GM12878 (cell line): Measurements from ENCODE around the gene SNRPA. TPM values are rescaled to one million over a fixed set of nuclear protein-coding genes. Genes with fewer than 3 reads are reported as not detected.
A peak's percentile ranks its signal among the peaks of the same experiment; 100 is the strongest.

ENCODE experiments used
- ATAC-seq: fragments of 200-7000 bp; cut with Tn5 transposase; 3 replicates; pipeline ENCODE4 v1.9.1; 2020; ENCODE audit warnings: mild to moderate bottlenecking, moderate library complexity
- BruUV-seq: library from RNA; stranded (reverse); fragments of 400-500 nt; replicated peaks from 2 replicates; lab custom pipeline; 2021; lab: Mats Ljungman, UMichigan
- CTCF ChIA-PET: fragments of 300-600 bp; sonication (Branson Sonifier 250); formaldehyde crosslinking; extraction: SDS; loops from one replicate; lab custom pipeline; 2021; ENCODE audit warnings: inconsistent platforms; lab: Yijun Ruan, JAX
- POLR2A ChIA-PET: fragments of 350-600 bp; formaldehyde crosslinking; extraction: SDS; loops from one replicate; lab custom pipeline; 2021; ENCODE audit warnings: inconsistent platforms; lab: Charles Lee
- RAD21 ChIA-PET: fragments of 300-600 bp; sonication (Branson Sonifier 250); formaldehyde crosslinking; loops from one replicate; lab custom pipeline; 2023; ENCODE audit warnings: antibody characterized with exemption; ENCODE audit not compliant: unreplicated experiment; lab: Charles Lee
- SMC1A ChIA-PET: fragments of 300-600 bp; sonication (Branson Sonifier 250); formaldehyde crosslinking; loops from one replicate; lab custom pipeline; 2023; ENCODE audit not compliant: unreplicated experiment, uncharacterized antibody; lab: Charles Lee
- DNase-seq: peaks from one replicate; pipeline ENCODE4 v3.0.0-alpha.2; 2011; ENCODE audit warnings: low read depth, low spot score
- FAIRE-seq: peaks from 3 replicates; lab custom pipeline; 2011; peaks lifted over from hg19 to GRCh38; lab: Jason Lieb, UNC
- H2AFZ ChIP-seq: 2 replicates; pipeline ENCODE4 v1.6.0; 2011; ENCODE audit warnings: low read depth, low read length, control low read depth; ENCODE audit not compliant: control insufficient read depth
- H3K27ac ChIP-seq: 2 replicates; pipeline ENCODE4 v1.5.1; 2011; ENCODE audit warnings: control low read depth; ENCODE audit not compliant: control insufficient read depth, insufficient read depth
- H3K27me3 ChIP-seq, 2 experiments: replicated peaks in 1 of 2; 2 replicates each; pipeline versions ENCODE4 v1.6.0 to v1.6.1; 2011; ENCODE audit warnings: low read length in 1 of 2; ENCODE audit not compliant: control insufficient read depth in 2 of 2, insufficient read depth in 2 of 2
- H3K36me3 ChIP-seq, 2 experiments: 2 replicates each; pipeline ENCODE4 v1.5.1; 2011; ENCODE audit warnings: low read length in 1 of 2; ENCODE audit not compliant: control insufficient read depth in 2 of 2, insufficient read depth in 2 of 2
- H3K4me1 ChIP-seq: 2 replicates; pipeline ENCODE4 v1.6.1; 2011; ENCODE audit warnings: mild to moderate bottlenecking, low read length, moderate library complexity, mixed read lengths; ENCODE audit not compliant: control insufficient read depth, insufficient read depth
- H3K4me2 ChIP-seq: 2 replicates; pipeline ENCODE4 v1.6.0; 2011; ENCODE audit warnings: control low read depth; ENCODE audit not compliant: control insufficient read depth, insufficient read depth
- H3K4me3 ChIP-seq: fragments of 200-600 bp; sonication (generic); 2 replicates; pipeline ENCODE4 v1.5.1; 2016
- H3K79me2 ChIP-seq: 2 replicates; pipeline ENCODE4 v1.6.0; 2011; ENCODE audit warnings: low read length; ENCODE audit not compliant: control insufficient read depth, insufficient read depth
- H3K9ac ChIP-seq: 2 replicates; pipeline ENCODE4 v1.8.0; 2011; ENCODE audit warnings: low read length, control low read depth, mixed read lengths; ENCODE audit not compliant: control insufficient read depth, insufficient read depth
- H3K9me3 ChIP-seq: replicated peaks from 3 replicates; pipeline ENCODE4 v1.5.1; 2011; ENCODE audit warnings: mild to moderate bottlenecking, low read length; ENCODE audit not compliant: control insufficient read depth, insufficient read depth
- H4K20me1 ChIP-seq: 2 replicates; pipeline ENCODE4 v1.6.0; 2011; ENCODE audit not compliant: control insufficient read depth, insufficient read depth
- CBX3 ChIP-seq: fragments of 200-600 bp; sonication (generic); IDR thresholded peaks from 2 replicates; pipeline ENCODE4 v1.6.1; 2016; ENCODE audit warnings: low read depth, borderline replicate concordance
- CHD2 ChIP-seq: IDR thresholded peaks from 2 replicates; pipeline ENCODE4 v1.6.1; 2011; ENCODE audit warnings: low read depth, low read length, improper control_type of control experiment, borderline replicate concordance
- EGR1 ChIP-seq, 2 experiments: IDR thresholded peaks; 1 replicate in 1 of 2; 2 replicates in 1 of 2; pipeline ENCODE4 v1.6.1; 2011 to 2012; ENCODE audit warnings: low read depth in 2 of 2, low read length in 2 of 2, borderline replicate concordance in 1 of 2, mild to moderate bottlenecking in 1 of 2, moderate library complexity in 1 of 2
- GATAD2B ChIP-seq: fragments of 450-650 bp; conservative IDR thresholded peaks from 2 replicates; pipeline ENCODE4 v1.6.1; 2017; ENCODE audit warnings: low read depth, mild to moderate bottlenecking, moderate library complexity
- HDAC2 ChIP-seq: fragments of 200-600 bp; sonication (generic); IDR thresholded peaks from 2 replicates; pipeline ENCODE4 v1.6.1; 2017
- JUNB ChIP-seq: IDR thresholded peaks from 2 replicates; pipeline ENCODE4 v1.6.1; 2016; ENCODE audit warnings: antibody characterized with exemption, mild to moderate bottlenecking
- MYB ChIP-seq: fragments of 150-350 bp; IDR thresholded peaks from 2 replicates; pipeline ENCODE4 v1.6.1; 2014; ENCODE audit warnings: mild to moderate bottlenecking, low read depth, low read length, borderline replicate concordance
- POU2F2 ChIP-seq: IDR thresholded peaks from 3 replicates; pipeline ENCODE4 v1.6.1; 2011; ENCODE audit warnings: low read depth, mild to moderate bottlenecking, low read length, borderline replicate concordance
- RBBP5 ChIP-seq: fragments of 200-600 bp; sonication (generic); conservative IDR thresholded peaks from 2 replicates; pipeline ENCODE4 v1.6.1; 2016
- ZNF207 ChIP-seq: fragments of 450-650 bp; IDR thresholded peaks from 2 replicates; pipeline ENCODE4 v1.6.1; 2014; ENCODE audit warnings: antibody characterized with exemption, mild to moderate bottlenecking, borderline replicate concordance
- ZNF24 ChIP-seq: fragments of 450-650 bp; IDR thresholded peaks from 2 replicates; pipeline ENCODE4 v1.6.1; 2017; ENCODE audit warnings: antibody characterized with exemption, mild to moderate bottlenecking
- ZNF274 ChIP-seq: IDR thresholded peaks from one replicate; pipeline ENCODE4 v1.8.0; 2011; ENCODE audit not compliant: insufficient read length, insufficient read depth
- ZNF622 ChIP-seq: fragments of 450-650 bp; IDR thresholded peaks from 2 replicates; pipeline ENCODE4 v1.6.1; 2017; ENCODE audit warnings: mild to moderate bottlenecking, inconsistent platforms
- WGBS: methylation state at CpG from one replicate; pipeline ENCODE4 v1.1.6; 2016; ENCODE audit warnings: low lambda C conversion rate; ENCODE audit not compliant: insufficient replicate concordance, insufficient coverage; ENCODE audit errors: missing lambda C conversion rate; 5-methylcytosine and 5-hydroxymethylcytosine counted together
- in situ Hi-C: fragments of 300-500 bp; cut with MboI; formaldehyde crosslinking; loops from 9 replicates; pipeline ENCODE4 v1.14.3; 2018; ENCODE audit warnings: mixed read lengths
- intact Hi-C: fragments of 100-400 bp; cut with micrococcal nuclease; formaldehyde crosslinking; loops from one replicate; pipeline ENCODE4 v1.14.2; 2022; ENCODE audit not compliant: unreplicated experiment
- polyA plus RNA-seq, 11 experiments: library from polyadenylated mRNA; depleted of rRNA in 4 of 11; unstranded in 6 of 11; stranded (reverse) in 5 of 11; fragments of >200 nt; fragmentation: Nextera tagmentation in 4 of 11; fragmentation: Illumina TruSeq in 1 of 11; extraction: Ambion mirVana in 4 of 11; extraction: Trizol in 1 of 11; gene quantifications; 1 replicate in 1 of 11; 2 replicates in 10 of 11; pipeline versions ENCODE4 v1.2.1 to v1.2.3, GENCODE V29; 2011 to 2016; ENCODE audit warnings: inconsistent platforms in 2 of 11, missing spikeins in 2 of 11, low read depth in 1 of 11
- total RNA-seq, 4 experiments: library from RNA; depleted of rRNA in 3 of 4; stranded (reverse); fragments of >200 nt in 3 of 4; fragmentation: Illumina TruSeq in 1 of 4; extraction: Trizol in 1 of 4; gene quantifications; 2 replicates each; pipeline versions ENCODE4 v1.2.1 to v1.2.3, GENCODE V29; 2013 to 2021
- TF ChIP-seq, protein P1 (sequence below): fragments of 450-650 bp; IDR thresholded peaks from 2 replicates; pipeline ENCODE4 v1.6.1; 2018; ENCODE audit warnings: mild to moderate bottlenecking, low read depth, moderate library complexity; ENCODE audit not compliant: partially characterized antibody
- TF ChIP-seq, protein P2 (sequence below): fragments of 450-650 bp; IDR thresholded peaks from 2 replicates; pipeline ENCODE4 v1.6.1; 2016; ENCODE audit warnings: mild to moderate bottlenecking, moderate library complexity, borderline replicate concordance

Gene SNRPA
- total and polyA plus RNA-seq, 10 of the 15 experiments (the other 5 are each of a cell fraction or from before 2014, with no cell fraction given): 14.8 to 299 (median 202) TPM

- TF ChIP-seq, protein P1, sequence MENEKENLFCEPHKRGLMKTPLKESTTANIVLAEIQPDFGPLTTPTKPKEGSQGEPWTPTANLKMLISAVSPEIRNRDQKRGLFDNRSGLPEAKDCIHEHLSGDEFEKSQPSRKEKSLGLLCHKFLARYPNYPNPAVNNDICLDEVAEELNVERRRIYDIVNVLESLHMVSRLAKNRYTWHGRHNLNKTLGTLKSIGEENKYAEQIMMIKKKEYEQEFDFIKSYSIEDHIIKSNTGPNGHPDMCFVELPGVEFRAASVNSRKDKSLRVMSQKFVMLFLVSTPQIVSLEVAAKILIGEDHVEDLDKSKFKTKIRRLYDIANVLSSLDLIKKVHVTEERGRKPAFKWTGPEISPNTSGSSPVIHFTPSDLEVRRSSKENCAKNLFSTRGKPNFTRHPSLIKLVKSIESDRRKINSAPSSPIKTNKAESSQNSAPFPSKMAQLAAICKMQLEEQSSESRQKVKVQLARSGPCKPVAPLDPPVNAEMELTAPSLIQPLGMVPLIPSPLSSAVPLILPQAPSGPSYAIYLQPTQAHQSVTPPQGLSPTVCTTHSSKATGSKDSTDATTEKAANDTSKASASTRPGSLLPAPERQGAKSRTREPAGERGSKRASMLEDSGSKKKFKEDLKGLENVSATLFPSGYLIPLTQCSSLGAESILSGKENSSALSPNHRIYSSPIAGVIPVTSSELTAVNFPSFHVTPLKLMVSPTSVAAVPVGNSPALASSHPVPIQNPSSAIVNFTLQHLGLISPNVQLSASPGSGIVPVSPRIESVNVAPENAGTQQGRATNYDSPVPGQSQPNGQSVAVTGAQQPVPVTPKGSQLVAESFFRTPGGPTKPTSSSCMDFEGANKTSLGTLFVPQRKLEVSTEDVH: no peak
- TF ChIP-seq JUNB (no peak), ZNF24 (no peak)
These were observed 37.1 kb upstream of the SNRPA start (continued) for GRCh38 chr19:40713939-40714338.

DNA sequence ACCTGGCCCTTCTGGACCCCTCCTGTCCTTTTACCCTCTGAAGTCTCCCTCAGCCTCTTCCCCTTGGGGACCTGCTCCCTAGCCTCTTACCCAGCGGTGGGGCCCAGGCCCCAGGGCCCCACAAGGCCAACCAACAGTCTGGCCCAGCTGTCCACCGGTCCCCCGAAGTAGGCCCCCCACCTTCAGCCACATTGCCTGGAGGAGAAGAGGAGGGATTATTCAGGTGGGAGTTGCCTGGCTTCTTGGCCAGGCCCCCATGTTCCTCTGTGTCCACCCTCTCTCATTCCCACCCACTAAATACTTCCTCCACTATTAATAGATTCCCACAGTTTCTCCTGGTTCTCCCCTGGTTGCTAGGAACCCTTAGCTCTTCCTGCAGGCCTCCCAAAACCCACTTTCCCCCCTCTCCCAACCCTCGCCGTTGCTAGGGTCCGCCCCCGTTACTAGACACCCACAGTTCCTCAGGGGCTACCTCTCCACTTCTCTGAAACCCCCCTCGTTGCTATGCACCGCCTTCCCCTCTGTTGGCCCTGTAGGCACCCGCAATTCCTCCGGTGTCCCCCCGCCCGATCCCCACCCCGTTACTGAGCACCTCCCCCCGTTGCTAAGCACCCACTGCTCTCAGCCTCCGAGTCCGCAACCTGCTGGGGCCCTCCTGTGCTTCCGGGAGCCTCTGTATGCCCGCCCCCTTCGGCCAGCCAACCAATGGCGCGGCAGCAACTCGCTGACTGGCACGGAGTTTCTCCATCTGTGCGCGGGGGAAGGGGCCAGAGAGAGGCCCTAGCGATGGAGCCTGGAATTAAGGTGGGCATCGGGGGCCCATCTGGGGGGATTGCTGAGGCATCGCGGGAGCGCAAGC lies 36.3 kb upstream of the SNRPA start:
- intact Hi-C loops: no loop called here
- ChIA-PET SMC1A (no interaction called here), RAD21 (no interaction called here), CTCF (no interaction called here), POLR2A (interaction anchor here (1.2 kb wide), 1 partner anchor 24 kb away, joined by 6 read pairs; the partner anchor contains the start of gene NUMBL)
- Histone ChIP-seq H2AFZ (peak overlapping the region; percentile 49), H3K79me2 (peaks cover 42% of the 10 kb centered on the region), H3K27me3 (no peaks in the 10 kb centered on the region), H3K9ac (peak overlapping the region; percentile 91), H3K36me3 (peaks cover 2 to 4% of the 10 kb centered on the region in 2 experiments; a peak in 3 of 4 replicates), H3K9me3 (no peaks in the 10 kb centered on the region), H3K4me3 (peak overlapping the region; percentile 79), H3K27ac (peak overlapping the region; percentile 94), H4K20me1 (no peaks in the 10 kb centered on the region), H3K4me1 (peaks cover 15% of the 10 kb centered on the region), H3K4me2 (peak overlapping the region; percentile 98)
- in situ Hi-C loops: no loop called here
- DNase-seq (peak; percentile 76), FAIRE-seq (peak; percentile 87), ATAC-seq (peak; percentile 80)
- no TSS peak for BruUV-seq
- WGBS: 6% methylated on average over 26 of the region's 31 CpGs
- TF ChIP-seq CBX3: no peak
- peak; percentile 87 for TF ChIP-seq CHD2
- no peak for TF ChIP-seq ZNF622
- TF ChIP-seq ZNF207: no peak
- TF ChIP-seq ZNF274: no peak
- peak; percentile 18; the same call in 1 of the 2 replicates for TF ChIP-seq GATAD2B
- TF ChIP-seq RBBP5: no peak
- 0 out of 3 replicates have a peak, but pooled peaks have one; percentile 25 for TF ChIP-seq POU2F2
- TF ChIP-seq, protein P2, sequence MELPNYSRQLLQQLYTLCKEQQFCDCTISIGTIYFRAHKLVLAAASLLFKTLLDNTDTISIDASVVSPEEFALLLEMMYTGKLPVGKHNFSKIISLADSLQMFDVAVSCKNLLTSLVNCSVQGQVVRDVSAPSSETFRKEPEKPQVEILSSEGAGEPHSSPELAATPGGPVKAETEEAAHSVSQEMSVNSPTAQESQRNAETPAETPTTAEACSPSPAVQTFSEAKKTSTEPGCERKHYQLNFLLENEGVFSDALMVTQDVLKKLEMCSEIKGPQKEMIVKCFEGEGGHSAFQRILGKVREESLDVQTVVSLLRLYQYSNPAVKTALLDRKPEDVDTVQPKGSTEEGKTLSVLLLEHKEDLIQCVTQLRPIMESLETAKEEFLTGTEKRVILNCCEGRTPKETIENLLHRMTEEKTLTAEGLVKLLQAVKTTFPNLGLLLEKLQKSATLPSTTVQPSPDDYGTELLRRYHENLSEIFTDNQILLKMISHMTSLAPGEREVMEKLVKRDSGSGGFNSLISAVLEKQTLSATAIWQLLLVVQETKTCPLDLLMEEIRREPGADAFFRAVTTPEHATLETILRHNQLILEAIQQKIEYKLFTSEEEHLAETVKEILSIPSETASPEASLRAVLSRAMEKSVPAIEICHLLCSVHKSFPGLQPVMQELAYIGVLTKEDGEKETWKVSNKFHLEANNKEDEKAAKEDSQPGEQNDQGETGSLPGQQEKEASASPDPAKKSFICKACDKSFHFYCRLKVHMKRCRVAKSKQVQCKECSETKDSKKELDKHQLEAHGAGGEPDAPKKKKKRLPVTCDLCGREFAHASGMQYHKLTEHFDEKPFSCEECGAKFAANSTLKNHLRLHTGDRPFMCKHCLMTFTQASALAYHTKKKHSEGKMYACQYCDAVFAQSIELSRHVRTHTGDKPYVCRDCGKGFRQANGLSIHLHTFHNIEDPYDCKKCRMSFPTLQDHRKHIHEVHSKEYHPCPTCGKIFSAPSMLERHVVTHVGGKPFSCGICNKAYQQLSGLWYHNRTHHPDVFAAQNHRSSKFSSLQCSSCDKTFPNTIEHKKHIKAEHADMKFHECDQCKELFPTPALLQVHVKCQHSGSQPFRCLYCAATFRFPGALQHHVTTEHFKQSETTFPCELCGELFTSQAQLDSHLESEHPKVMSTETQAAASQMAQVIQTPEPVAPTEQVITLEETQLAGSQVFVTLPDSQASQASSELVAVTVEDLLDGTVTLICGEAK: peak; percentile 64; the same call in 1 of the 2 replicates
- peak in 1 of 2 experiments; percentile 53; a peak in 1 of 3 replicates for TF ChIP-seq EGR1 (IDR thresholded peaks at IDR 0.05; ENCODE audit: borderline replicate concordance in 1 of 2, low read depth in 2 of 2, low read length in 2 of 2)
- no peak for TF ChIP-seq HDAC2
- TF ChIP-seq MYB: no peak
